ENCODE results near the gene COL4A3. TPM values are rescaled to one million over a fixed set of nuclear protein-coding genes. Genes with fewer than 3 reads are reported as not detected.

Gene COL4A3
- polyA plus RNA-seq, 1 donor from 2014 or later, result 0.10 TPM

GRCh38 chr2:227150222-227150936 is 14.0 kb upstream of the COL4A3 start:
- H3K27me3 ChIP-seq (ENCODE audit: insufficient read depth, low read depth, low read length), result no peaks in the 10 kb centered on the region
- H3K9me2 ChIP-seq (ENCODE audit: insufficient read depth, low read length), result no peaks in the 10 kb centered on the region
- no peaks in the 10 kb centered on the region for H3F3A ChIP-seq (ENCODE audit: insufficient read depth, low read length, poor library complexity, severe bottlenecking)
- H3K4me3 ChIP-seq (ENCODE audit: low read length), result no peak overlapping the region
- H3K79me2 ChIP-seq (replicated peaks; ENCODE audit: insufficient read depth, low read length), result no peaks in the 10 kb centered on the region
- no peak overlapping the region for H3K4me2 ChIP-seq (ENCODE audit: low read length)
- no peak overlapping the region for H3K27ac ChIP-seq (ENCODE audit: low read length)
- no peaks in the 10 kb centered on the region for H3K9me3 ChIP-seq (ENCODE audit: low read length)
- H4K20me1 ChIP-seq (ENCODE audit: insufficient read depth), result no peaks in the 10 kb centered on the region
- H3K9ac ChIP-seq (ENCODE audit: low read length), result no peak overlapping the region
- TF ChIP-seq REST (IDR thresholded peaks at IDR 0.05; ENCODE audit: borderline replicate concordance), result no peak
- no peak for TF ChIP-seq MXI1 (conservative IDR thresholded peaks at IDR 0.05; ENCODE audit: poor library complexity, severe bottlenecking)
- TF ChIP-seq SMC3 (conservative IDR thresholded peaks at IDR 0.05; ENCODE audit: poor library complexity), result no peak
- TF ChIP-seq RAD21 (conservative IDR thresholded peaks at IDR 0.05), result no peak
- TF ChIP-seq POLR2AphosphoS5 (IDR thresholded peaks at IDR 0.05), result no peak
- no peak for TF ChIP-seq EP300 (conservative IDR thresholded peaks at IDR 0.05; ENCODE audit: poor library complexity, severe bottlenecking)
- TF ChIP-seq TAF1 (IDR thresholded peaks at IDR 0.05; ENCODE audit: low read depth), result no peak
- TF ChIP-seq EZH2 (IDR thresholded peaks at IDR 0.05; ENCODE audit: borderline replicate concordance, insufficient read depth, low read length, poor library complexity, severe bottlenecking), result no peak
- TF ChIP-seq CTCF (IDR thresholded peaks at IDR 0.05; ENCODE audit: poor library complexity, severe bottlenecking), result no peak
- no peaks in the 10 kb centered on the region for H3K36me3 ChIP-seq (ENCODE audit: insufficient read depth, low read length)
- no peak overlapping the region for H2AFZ ChIP-seq (ENCODE audit: low read depth, low read length)

- Histone ChIP-seq H3K9me2 (ENCODE audit: insufficient read depth, low read length) (no peaks in the 10 kb centered on the region), H3K27me3 (ENCODE audit: insufficient read depth, low read depth, low read length) (no peaks in the 10 kb centered on the region), H3K4me3 (ENCODE audit: low read length) (no peak overlapping the region), H3F3A (ENCODE audit: insufficient read depth, low read length, poor library complexity, severe bottlenecking) (no peaks in the 10 kb centered on the region), H3K36me3 (ENCODE audit: insufficient read depth, low read length) (no peaks in the 10 kb centered on the region), H3K9me3 (ENCODE audit: low read length) (no peaks in the 10 kb centered on the region), H3K9ac (ENCODE audit: low read length) (no peak overlapping the region), H3K79me2 (replicated peaks; ENCODE audit: insufficient read depth, low read length) (no peaks in the 10 kb centered on the region), H3K4me2 (ENCODE audit: low read length) (no peak overlapping the region), H2AFZ (ENCODE audit: low read depth, low read length) (no peak overlapping the region), H3K27ac (ENCODE audit: low read length) (no peak overlapping the region), H4K20me1 (ENCODE audit: insufficient read depth) (no peaks in the 10 kb centered on the region)
- no peak for TF ChIP-seq EP300 (conservative IDR thresholded peaks at IDR 0.05; ENCODE audit: poor library complexity, severe bottlenecking)
- no peak for TF ChIP-seq TAF1 (IDR thresholded peaks at IDR 0.05; ENCODE audit: low read depth)
- no peak for TF ChIP-seq POLR2AphosphoS5 (IDR thresholded peaks at IDR 0.05)
- TF ChIP-seq EZH2 (IDR thresholded peaks at IDR 0.05; ENCODE audit: borderline replicate concordance, insufficient read depth, low read length, poor library complexity, severe bottlenecking), result no peak
- no peak for TF ChIP-seq MXI1 (conservative IDR thresholded peaks at IDR 0.05; ENCODE audit: poor library complexity, severe bottlenecking)
- no peak for TF ChIP-seq CTCF (IDR thresholded peaks at IDR 0.05; ENCODE audit: poor library complexity, severe bottlenecking)
- TF ChIP-seq RAD21 (conservative IDR thresholded peaks at IDR 0.05), result no peak
- TF ChIP-seq REST (IDR thresholded peaks at IDR 0.05; ENCODE audit: borderline replicate concordance), result no peak
- no peak for TF ChIP-seq SMC3 (conservative IDR thresholded peaks at IDR 0.05; ENCODE audit: poor library complexity)
These were observed 12.2 kb upstream of the COL4A3 start for GRCh38 chr2:227152093-227152766.

Data from neural cell (in vitro differentiated cells).